NCI-H774 (cell line): Measurements from ENCODE around the gene COL3A1.

Source experiments
- DNase-seq: peaks from one replicate; lab custom pipeline; 2025; lab: John Stamatoyannopoulos, UW

COL3A1 gene

GRCh38 chr2:188976545-188977268 lies 2.5 kb downstream of the COL3A1 start:
- no peak for DNase-seq

GRCh38 chr2:188977317-188977716 lies 3.1 kb downstream of the COL3A1 start:
- no peak for DNase-seq

GRCh38 chr2:188978291-188979081 lies 4.3 kb downstream of the COL3A1 start:
- DNase-seq, result no peak

GRCh38 chr2:188979187-188980114 lies 5.3 kb downstream of the COL3A1 start:
- DNase-seq, result no peak

GRCh38 chr2:188983427-188984064 lies 9.4 kb downstream of the COL3A1 start:
- DNase-seq, result no peak

- no peak for DNase-seq
These were observed 9.9 kb downstream of the COL3A1 start for GRCh38 chr2:188984065-188984491.

GRCh38 chr2:188984680-188985079 lies 10.5 kb downstream of the COL3A1 start:
- no peak for DNase-seq

GRCh38 chr2:188986839-188987238 lies 12.7 kb downstream of the COL3A1 start:
- no peak for DNase-seq

GRCh38 chr2:188993247-188993646 lies 19.1 kb downstream of the COL3A1 start:
- DNase-seq, result no peak

- no peak for DNase-seq
These were observed 23.1 kb downstream of the COL3A1 start for GRCh38 chr2:188997263-188997662.

- DNase-seq, result no peak
These were observed 26.0 kb downstream of the COL3A1 start for GRCh38 chr2:189000221-189000620.

- no peak for DNase-seq
These were observed 27.9 kb downstream of the COL3A1 start for GRCh38 chr2:189002079-189002478.

- DNase-seq, result no peak
These were observed 34.5 kb downstream of the COL3A1 start for GRCh38 chr2:189008555-189009262.

- no peak for DNase-seq
These were observed 36.4 kb downstream of the COL3A1 start for GRCh38 chr2:189010536-189010935.

GRCh38 chr2:189012351-189012750 lies 38.2 kb downstream of the COL3A1 start:
- no peak for DNase-seq

- no peak for DNase-seq
These were observed 38.9 kb downstream of the COL3A1 start for GRCh38 chr2:189013031-189013430.

GRCh38 chr2:189013671-189014448 lies 39.7 kb downstream of the COL3A1 start:
- no peak for DNase-seq

- DNase-seq, result no peak
These were observed 40.4 kb downstream of the COL3A1 start for GRCh38 chr2:189014449-189015138.

- DNase-seq, result no peak
These were observed 41.2 kb downstream of the COL3A1 start for GRCh38 chr2:189015359-189015758.
